K562 (cell line): ENCODE measurements around the gene GTF3C1. TPM values are rescaled to one million over a fixed set of nuclear protein-coding genes. Genes with fewer than 3 reads are reported as not detected.

Experiments used
- E2F6 ChIP-seq, 2 experiments: IDR thresholded peaks; 2 replicates each; pipeline ENCODE4 v1.6.1; 2011; ENCODE audit warnings: borderline replicate concordance in 1 of 2, control low read depth in 1 of 2, low read depth in 1 of 2, low read length in 1 of 2, mild to moderate bottlenecking in 1 of 2, mixed read lengths in 1 of 2, moderate library complexity in 1 of 2; ENCODE audit not compliant: insufficient read depth in 1 of 2, insufficient read length in 1 of 2, poor library complexity in 1 of 2, severe bottlenecking in 1 of 2; ENCODE audit errors: extremely low read depth in 1 of 2
- HLTF ChIP-seq: fragments of 450-650 bp; IDR thresholded peaks from 2 replicates; pipeline ENCODE4 v1.6.1; 2016
- MITF ChIP-seq: IDR thresholded peaks from 2 replicates; pipeline ENCODE4 v1.6.1; 2014; ENCODE audit warnings: antibody characterized with exemption
- MXI1 ChIP-seq: IDR thresholded peaks from 2 replicates; pipeline ENCODE4 v1.6.1; 2011; ENCODE audit warnings: low read depth, mild to moderate bottlenecking, improper control_type of control experiment, low read length
- NFXL1 ChIP-seq: fragments of 450-650 bp; formaldehyde crosslinking; IDR thresholded peaks from 2 replicates; pipeline ENCODE4 v1.4.0; 2021; ENCODE audit warnings: mild to moderate bottlenecking
- PKNOX1 ChIP-seq: fragments of 450-650 bp; IDR thresholded peaks from 2 replicates; pipeline ENCODE4 v1.6.1; 2016
- POLR2A ChIP-seq: fragments of 450-650 bp; conservative IDR thresholded peaks from 2 replicates; pipeline ENCODE4 v1.6.1; 2016
- RAD21 ChIP-seq, 2 experiments: fragments of 250-450 bp in 1 of 2; fragments of 450-650 bp in 1 of 2; sonication (Bioruptor Pico) in 1 of 2; formaldehyde crosslinking in 1 of 2; IDR thresholded peaks in 1 of 2; conservative IDR thresholded peaks in 1 of 2; 2 replicates each; pipeline versions ENCODE4 v1.4.0 to v1.8.0; 2020 to 2022; ENCODE audit warnings: mild to moderate bottlenecking in 2 of 2, moderate library complexity in 1 of 2
- SRF ChIP-seq, 2 experiments: fragments of 250-450, 450-650 bp in 1 of 2; sonication (Bioruptor Pico) in 1 of 2; sonication (generic) in 1 of 2; formaldehyde crosslinking; IDR thresholded peaks; 2 replicates each; pipeline versions ENCODE4 v1.5.0 to v1.5.1; 2020 to 2022; ENCODE audit warnings: mild to moderate bottlenecking in 1 of 2, missing genetic modification reagents in 1 of 2
- THAP12 ChIP-seq: fragments of 250-450 bp; sonication (Bioruptor Pico); IDR thresholded peaks from 2 replicates; pipeline ENCODE4 v1.9.0; 2021; ENCODE audit warnings: mild to moderate bottlenecking, inconsistent platforms
- THAP7 ChIP-seq: fragments of 250-450 bp; sonication (Bioruptor Pico); IDR thresholded peaks from 2 replicates; pipeline ENCODE4 v1.5.0; 2021
- U2AF1 ChIP-seq: fragments of 200-400 bp; formaldehyde crosslinking; optimal IDR thresholded peaks from 2 replicates; pipeline ENCODE3; 2017; ENCODE audit warnings: mild to moderate bottlenecking, low read depth, low read length, moderate library complexity
- ZBTB2 ChIP-seq: fragments of 450-650 bp; IDR thresholded peaks from 2 replicates; pipeline ENCODE4 v1.6.1; 2016; ENCODE audit warnings: antibody characterized with exemption
- ZFP91 ChIP-seq: sonication (generic); formaldehyde crosslinking; IDR thresholded peaks from 2 replicates; pipeline ENCODE4 v1.8.0; 2022; ENCODE audit warnings: mild to moderate bottlenecking, missing genetic modification reagents
- ZNF12 ChIP-seq: sonication (generic); formaldehyde crosslinking; IDR thresholded peaks from 2 replicates; pipeline ENCODE4 v1.4.0; 2020; ENCODE audit warnings: mild to moderate bottlenecking, missing genetic modification reagents
- ZNF436 ChIP-seq: fragments of 250-450, 450-650 bp; sonication (Bioruptor Pico); formaldehyde crosslinking; IDR thresholded peaks from 2 replicates; pipeline ENCODE4 v1.7.0; 2020; ENCODE audit warnings: mild to moderate bottlenecking
- ZNF586 ChIP-seq: fragments of 450-650 bp; formaldehyde crosslinking; conservative IDR thresholded peaks from 2 replicates; pipeline ENCODE4 v1.4.0; 2020; ENCODE audit warnings: mild to moderate bottlenecking, moderate library complexity
- ZNF766 ChIP-seq: fragments of 200-800 bp; sonication (Bioruptor generic); conservative IDR thresholded peaks from 2 replicates; pipeline ENCODE4 v1.6.1; 2016; ENCODE audit warnings: missing genetic modification characterization, missing compliant biosample characterization
- polyA plus RNA-seq, 8 experiments: library from polyadenylated mRNA; depleted of rRNA in 4 of 8; stranded (reverse) in 5 of 8; unstranded in 3 of 8; fragments of >200 nt; fragmentation: Nextera tagmentation in 2 of 8; fragmentation: Illumina TruSeq in 1 of 8; extraction: Ambion mirVana in 2 of 8; extraction: Trizol in 1 of 8; gene quantifications; 2 replicates each; pipeline versions ENCODE4 v1.2.1 to v1.2.3, GENCODE V29; 2011 to 2014; ENCODE audit warnings: inconsistent platforms in 1 of 8, missing spikeins in 1 of 8
- total RNA-seq, 7 experiments: library from RNA; depleted of rRNA in 6 of 7; stranded (reverse); fragments of >200 nt in 6 of 7; fragmentation: Illumina TruSeq in 2 of 7; extraction: Trizol in 2 of 7; gene quantifications; 2 replicates each; pipeline versions ENCODE4 v1.2.1 to v1.2.3, GENCODE V29; 2011 to 2021; ENCODE audit warnings: low replicate concordance in 1 of 7

The GTF3C1 gene
- total and polyA plus RNA-seq, 9 of the 15 experiments (the other 6 are each of a cell fraction or from before 2014, with no cell fraction given) = 0.72 to 63.6 (median 30.9) TPM

- TF ChIP-seq THAP7 (CRISPR knock-in tag) = no peak
- TF ChIP-seq ZNF586 = no peak
- TF ChIP-seq HLTF = no peak
- no peak for TF ChIP-seq ZNF12 (CRISPR knock-in tag)
- no peak for TF ChIP-seq MITF
- TF ChIP-seq ZFP91 (CRISPR knock-in tag) = no peak
- TF ChIP-seq U2AF1 = no peak
- TF ChIP-seq THAP12 (CRISPR knock-in tag) = no peak
- no peak for TF ChIP-seq NFXL1 (CRISPR knock-in tag)
- TF ChIP-seq ZBTB2 = no peak
- 0 out of 2 replicates have a peak, but pooled peaks have one; percentile 30 for TF ChIP-seq MXI1
- TF ChIP-seq RAD21 (CRISPR knock-in tag; conservative IDR thresholded peaks at IDR 0.05 in 1 of 2, IDR thresholded peaks at IDR 0.05 in 1 of 2) = no peak
- peak in 1 of 2 experiments; percentile 45 for TF ChIP-seq E2F6 (IDR thresholded peaks at IDR 0.05; ENCODE audit: borderline replicate concordance in 1 of 2, extremely low read depth in 1 of 2, insufficient read depth in 1 of 2, insufficient read length in 1 of 2, low read depth in 1 of 2, low read length in 1 of 2, poor library complexity in 1 of 2, severe bottlenecking in 1 of 2)
- no peak for TF ChIP-seq POLR2A
- TF ChIP-seq SRF (CRISPR knock-in tag; IDR thresholded peaks at IDR 0.05) = no peak
- peak; percentile 57; the same call in 1 of the 2 replicates for TF ChIP-seq PKNOX1
- peak; percentile 97 for TF ChIP-seq ZNF436 (CRISPR knock-in tag)
- no peak for TF ChIP-seq ZNF766 (CRISPR knock-in tag)
Observed at GRCh38 chr16:27430923-27431484, 118.7 kb downstream of the GTF3C1 start (continued).
